Retinal pigment epithelial cell (primary cell): ENCODE results near the gene GNAO1.

ENCODE experiments used
- DNase-seq: peaks from one replicate; pipeline ENCODE4 v3.0.0-alpha.2; 2010; ENCODE audit warnings: low read depth
- H3K4me3 ChIP-seq: 2 replicates; pipeline ENCODE4 v1.5.1; 2011; ENCODE audit warnings: mild to moderate bottlenecking, low read length, control low read depth, moderate library complexity
- CTCF ChIP-seq: conservative IDR thresholded peaks from 2 replicates; pipeline ENCODE4 v1.5.1; 2011; ENCODE audit warnings: low read depth, low read length, control low read depth, inconsistent platforms

Gene GNAO1

GRCh38 chr16:56198006-56198754 is 6.9 kb downstream of the GNAO1 start:
- no peak for DNase-seq
- H3K4me3 ChIP-seq = no peak overlapping the region
- TF ChIP-seq CTCF = no peak

- DNase-seq = no peak
- TF ChIP-seq CTCF = no peak
- H3K4me3 ChIP-seq = no peak overlapping the region
These were observed 7.4 kb downstream of the GNAO1 start for GRCh38 chr16:56198755-56199114.

- no peak for DNase-seq
- TF ChIP-seq CTCF = no peak
- no peak overlapping the region for H3K4me3 ChIP-seq
These were observed 7.9 kb downstream of the GNAO1 start for GRCh38 chr16:56199164-56199563.

- no peak for TF ChIP-seq CTCF
- DNase-seq = no peak
- no peak overlapping the region for H3K4me3 ChIP-seq
These were observed 9.7 kb downstream of the GNAO1 start for GRCh38 chr16:56201030-56201429.

GRCh38 chr16:56202036-56202435 is 10.7 kb downstream of the GNAO1 start:
- no peak overlapping the region for H3K4me3 ChIP-seq
- no peak for DNase-seq
- no peak for TF ChIP-seq CTCF

GRCh38 chr16:56203052-56203451 is 11.8 kb downstream of the GNAO1 start:
- no peak for TF ChIP-seq CTCF
- H3K4me3 ChIP-seq = no peak overlapping the region
- DNase-seq = no peak

GRCh38 chr16:56204816-56205215 is 13.5 kb downstream of the GNAO1 start:
- no peak for TF ChIP-seq CTCF
- no peak for DNase-seq
- H3K4me3 ChIP-seq = no peak overlapping the region
